Stimulated activated naive B cell treated with anti-CD40 and anti-IgM and Interleukin-4, amounts not matched to agents 10 μg/mL and 1 μg/mL and 100 μg/mL, for 72 hours (primary cell): Measurements from ENCODE around the gene CORO2A.

Experiments used
- ATAC-seq, 2 donors: fragments of 150-1000 bp; cut with Tn5 transposase; replicated peaks; 2 replicates each; pipeline ENCODE4 v1.10.0; 2021; ENCODE audit warnings: moderate library complexity in 1 of 2
- DNase-seq: peaks from one replicate; pipeline ENCODE4 v3.0.0; 2021
- H3K27ac Mint-ChIP-seq: one replicate; pipeline ENCODE4 v1.8.0; 2022; ENCODE audit warnings: mild to moderate bottlenecking, mixed read lengths
- H3K27me3 Mint-ChIP-seq, 2 donors: one replicate each; pipeline ENCODE4 v1.8.0; 2022; ENCODE audit warnings: mixed read lengths in 2 of 2
- H3K36me3 Mint-ChIP-seq, 2 donors: one replicate each; pipeline ENCODE4 v1.8.0; 2022; ENCODE audit warnings: mixed read lengths in 2 of 2, mild to moderate bottlenecking in 1 of 2
- H3K4me1 Mint-ChIP-seq, 2 donors: one replicate each; pipeline ENCODE4 v1.8.0; 2022; ENCODE audit warnings: mixed read lengths in 2 of 2, mild to moderate bottlenecking in 1 of 2
- H3K4me3 Mint-ChIP-seq, 2 donors: one replicate each; pipeline ENCODE4 v1.8.0; 2022; ENCODE audit warnings: mild to moderate bottlenecking in 2 of 2, mixed read lengths in 2 of 2, moderate library complexity in 1 of 2
- H3K9me3 Mint-ChIP-seq, 2 donors: one replicate each; pipeline ENCODE4 v1.8.0; 2022; ENCODE audit warnings: mixed read lengths in 2 of 2, mild to moderate bottlenecking in 1 of 2

Gene CORO2A

DNA sequence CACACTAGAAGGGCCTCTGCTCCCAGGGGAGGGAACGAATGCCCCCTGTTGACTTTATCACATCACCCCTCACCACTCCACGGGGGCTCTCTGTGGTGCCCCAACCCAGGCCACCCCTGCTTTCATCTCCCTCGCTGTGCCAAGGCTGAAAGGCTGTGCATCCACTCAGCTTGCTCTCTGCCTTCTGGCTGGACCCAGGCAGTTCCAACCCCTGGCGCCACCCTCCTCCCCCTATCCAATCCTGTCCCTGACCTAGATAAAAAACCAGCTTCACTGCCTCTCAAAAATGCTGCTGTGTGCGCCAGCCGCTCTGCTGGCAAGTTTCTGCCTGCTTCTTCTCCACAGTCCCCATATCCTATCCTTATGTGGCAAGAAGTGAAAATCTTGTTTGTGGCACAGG is 22.4 kb upstream of the CORO2A start:
- Mint-ChIP-seq H3K9me3 (no peaks in the 10 kb centered on the region), H3K27me3 (no peaks in the 10 kb centered on the region), H3K36me3 (peaks cover 2 to 7% of the 10 kb centered on the region in 2 donors), H3K4me3 (no peak overlapping the region), H3K27ac (no peak overlapping the region), H3K4me1 (no peaks in the 10 kb centered on the region)
- ATAC-seq, result no peak
- DNase-seq, result no peak

DNA sequence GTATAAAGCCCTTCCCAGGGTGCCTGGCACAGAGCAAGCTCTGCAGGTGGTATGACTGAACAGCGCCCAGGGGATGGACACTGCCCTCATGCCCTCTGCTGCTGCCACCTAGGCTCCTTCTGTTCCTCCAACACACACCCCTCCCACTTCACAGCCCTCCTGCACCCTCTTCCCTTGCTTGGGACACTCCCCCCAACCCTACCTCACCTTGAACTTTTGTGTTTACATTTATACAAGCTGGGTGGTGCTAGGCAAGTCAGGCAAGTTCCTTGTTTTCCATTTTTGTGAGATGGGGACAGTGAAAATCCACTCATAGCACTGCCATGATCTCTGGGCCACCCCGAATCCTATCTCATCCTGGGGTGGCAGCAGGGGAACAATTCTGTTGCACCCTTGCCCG is 18.8 kb upstream of the CORO2A start:
- H3K36me3 Mint-ChIP-seq, result peaks cover 2 to 7% of the 10 kb centered on the region in 2 donors
- ATAC-seq (no peak), DNase-seq (no peak)
- H3K27ac Mint-ChIP-seq, result no peak overlapping the region
- no peak overlapping the region for H3K4me3 Mint-ChIP-seq
- H3K4me1 Mint-ChIP-seq, result no peaks in the 10 kb centered on the region
- no peaks in the 10 kb centered on the region for H3K9me3 Mint-ChIP-seq
- H3K27me3 Mint-ChIP-seq, result no peaks in the 10 kb centered on the region

DNA sequence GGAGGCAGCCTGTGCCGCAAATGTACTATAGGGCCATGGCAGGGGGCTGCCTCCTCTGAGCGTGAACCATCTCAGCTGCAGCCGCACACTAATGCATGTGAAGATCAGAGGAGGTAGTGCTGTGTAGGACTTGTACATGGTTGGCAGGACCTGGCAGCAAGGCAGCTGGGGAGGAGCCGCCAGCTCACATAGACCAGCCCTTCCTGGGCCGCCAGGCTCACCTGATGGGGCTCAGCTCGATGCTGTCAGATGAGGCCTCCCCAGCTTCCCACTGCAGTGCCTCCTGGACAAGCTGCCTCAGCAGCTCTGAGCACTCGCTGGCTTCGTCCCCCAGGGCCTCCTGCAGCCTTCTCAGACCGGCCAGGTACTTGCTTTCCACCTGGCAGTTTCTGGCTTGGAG is 18.0 kb upstream of the CORO2A start:
- Mint-ChIP-seq H3K27me3 (no peaks in the 10 kb centered on the region), H3K9me3 (no peaks in the 10 kb centered on the region), H3K4me1 (peaks cover 2 to 4% of the 10 kb centered on the region in 2 donors), H3K36me3 (peaks cover 2 to 7% of the 10 kb centered on the region in 2 donors), H3K27ac (no peak overlapping the region), H3K4me3 (no peak overlapping the region)
- DNase-seq (no peak), ATAC-seq (no peak)

DNA sequence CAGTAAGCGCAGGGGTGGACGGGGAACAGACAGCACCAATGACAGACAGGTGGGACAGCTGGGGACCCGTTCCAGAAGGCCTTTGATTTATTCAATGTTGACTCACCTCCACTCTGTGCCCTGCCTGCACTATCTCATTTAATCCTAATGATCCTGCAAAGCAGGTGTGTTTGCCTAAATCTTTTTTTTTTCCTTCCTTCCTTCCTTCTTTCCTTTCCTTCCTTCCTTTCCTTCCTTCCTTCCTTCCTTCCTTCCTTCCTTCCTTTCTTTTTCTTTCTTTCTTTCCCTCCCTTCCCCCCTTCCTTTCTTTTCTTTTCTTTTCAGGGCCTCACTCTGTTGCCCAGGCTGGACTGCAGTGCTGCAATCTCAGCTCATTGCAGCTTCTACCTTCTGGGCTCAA is 17.1 kb upstream of the CORO2A start:
- no peaks in the 10 kb centered on the region for H3K27me3 Mint-ChIP-seq
- no peak for ATAC-seq
- DNase-seq, result no peak
- H3K27ac Mint-ChIP-seq, result no peak overlapping the region
- H3K4me1 Mint-ChIP-seq, result peaks cover 2 to 5% of the 10 kb centered on the region in 2 donors
- H3K4me3 Mint-ChIP-seq, result no peak overlapping the region
- H3K9me3 Mint-ChIP-seq, result no peaks in the 10 kb centered on the region
- H3K36me3 Mint-ChIP-seq, result peaks cover 0 to 2% of the 10 kb centered on the region in 2 donors

DNA sequence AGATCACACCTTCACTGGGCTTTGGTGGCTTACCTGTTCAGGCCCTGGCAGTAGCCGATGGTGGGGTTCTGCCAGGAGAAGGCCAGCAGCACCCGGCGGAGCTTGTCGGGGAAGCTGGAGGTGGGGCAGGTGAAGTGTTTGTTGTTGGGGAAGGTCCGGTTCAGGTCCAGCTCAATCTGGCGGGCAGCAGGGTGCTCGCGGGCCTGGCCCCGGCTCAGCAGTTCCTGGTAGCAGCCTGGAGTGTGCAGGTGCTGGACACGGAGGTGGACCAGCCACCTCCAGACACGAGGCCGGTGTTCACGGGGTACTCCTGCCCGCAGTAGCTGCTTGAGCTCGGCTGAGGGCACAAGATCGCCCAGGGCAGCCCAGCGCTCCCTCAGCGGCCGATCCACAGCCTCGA is 16.2 kb upstream of the CORO2A start:
- Mint-ChIP-seq H3K27me3 (no peaks in the 10 kb centered on the region), H3K4me1 (peaks cover 2 to 5% of the 10 kb centered on the region in 2 donors), H3K36me3 (peaks cover 0 to 2% of the 10 kb centered on the region in 2 donors), H3K27ac (no peak overlapping the region), H3K4me3 (no peak overlapping the region), H3K9me3 (no peaks in the 10 kb centered on the region)
- no peak for DNase-seq
- ATAC-seq, result no peak

DNA sequence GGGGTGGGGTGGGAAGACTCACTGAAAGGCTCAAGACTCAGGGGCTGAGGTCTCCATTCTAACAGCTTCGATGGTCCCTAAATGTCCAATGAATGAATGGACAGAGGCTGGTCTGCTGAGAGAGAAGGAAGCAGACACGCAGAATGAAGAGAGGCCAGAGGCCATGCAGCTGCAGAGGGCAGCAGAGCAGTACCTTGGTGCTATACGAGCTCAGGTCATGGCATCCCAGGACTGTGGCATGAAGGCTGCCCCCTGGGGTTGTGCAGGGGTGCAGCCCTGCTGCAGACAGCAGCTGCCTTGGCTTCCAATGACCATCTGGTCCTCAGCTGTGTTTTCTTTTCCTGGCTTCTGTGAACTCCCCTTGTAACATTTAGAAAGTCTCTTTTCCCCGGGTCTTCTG is 15.2 kb upstream of the CORO2A start:
- no peak overlapping the region for H3K4me3 Mint-ChIP-seq
- peaks cover 2 to 5% of the 10 kb centered on the region in 2 donors for H3K4me1 Mint-ChIP-seq
- H3K27ac Mint-ChIP-seq, result no peak overlapping the region
- no peaks in the 10 kb centered on the region for H3K9me3 Mint-ChIP-seq
- H3K36me3 Mint-ChIP-seq, result no peaks in the 10 kb centered on the region
- ATAC-seq (no peak), DNase-seq (no peak)
- no peaks in the 10 kb centered on the region for H3K27me3 Mint-ChIP-seq

DNA sequence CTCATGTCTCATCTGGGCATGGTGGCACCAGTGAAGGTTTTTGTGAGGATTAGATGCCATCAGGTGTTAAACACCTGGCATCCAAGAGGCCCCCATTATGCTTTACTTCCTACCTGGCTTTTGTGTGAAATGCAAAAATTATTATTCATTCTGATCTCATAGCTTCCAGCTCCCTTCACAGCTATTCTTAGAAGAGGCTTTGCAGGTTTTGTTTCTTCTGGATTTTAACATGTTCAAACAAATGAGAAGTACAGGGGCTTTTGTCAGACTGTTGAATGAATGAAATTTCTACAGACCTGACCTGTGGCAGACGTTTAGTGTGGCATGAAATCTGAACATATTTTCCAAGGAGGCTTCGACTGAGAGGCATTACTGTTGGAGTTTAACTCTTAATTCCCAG is 14.3 kb upstream of the CORO2A start:
- ATAC-seq, result no peak
- Mint-ChIP-seq H3K36me3 (peaks cover 0 to 1% of the 10 kb centered on the region in 2 donors), H3K27me3 (no peaks in the 10 kb centered on the region), H3K4me3 (no peak overlapping the region), H3K9me3 (no peaks in the 10 kb centered on the region), H3K4me1 (peaks cover 2 to 5% of the 10 kb centered on the region in 2 donors), H3K27ac (no peak overlapping the region)
- DNase-seq, result no peak

DNA sequence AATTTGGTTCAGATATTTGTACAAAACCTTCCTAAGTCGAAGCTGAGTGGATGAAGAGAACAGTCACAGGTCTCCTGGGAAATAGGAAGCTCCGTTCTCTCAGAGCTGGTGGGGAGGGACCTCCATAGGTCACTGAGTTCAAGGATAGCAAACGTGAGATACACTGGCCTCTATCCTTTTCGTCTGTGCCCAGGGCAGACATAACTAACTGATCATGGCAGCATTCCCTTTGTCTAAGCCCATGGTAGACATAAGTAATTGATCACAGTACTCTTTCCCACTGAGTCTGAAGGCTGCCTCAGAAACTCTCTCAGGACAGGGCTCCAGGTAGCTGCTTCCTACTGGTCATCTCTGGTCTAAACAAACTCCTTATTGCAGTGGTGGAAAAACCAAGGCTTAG is 12.3 kb upstream of the CORO2A start:
- no peak for DNase-seq
- ATAC-seq, result no peak
- Mint-ChIP-seq H3K36me3 (peaks cover 0 to 1% of the 10 kb centered on the region in 2 donors), H3K4me3 (no peak overlapping the region), H3K9me3 (no peaks in the 10 kb centered on the region), H3K4me1 (peaks cover 5% of the 10 kb centered on the region in 2 donors), H3K27me3 (no peaks in the 10 kb centered on the region), H3K27ac (no peak overlapping the region)

DNA sequence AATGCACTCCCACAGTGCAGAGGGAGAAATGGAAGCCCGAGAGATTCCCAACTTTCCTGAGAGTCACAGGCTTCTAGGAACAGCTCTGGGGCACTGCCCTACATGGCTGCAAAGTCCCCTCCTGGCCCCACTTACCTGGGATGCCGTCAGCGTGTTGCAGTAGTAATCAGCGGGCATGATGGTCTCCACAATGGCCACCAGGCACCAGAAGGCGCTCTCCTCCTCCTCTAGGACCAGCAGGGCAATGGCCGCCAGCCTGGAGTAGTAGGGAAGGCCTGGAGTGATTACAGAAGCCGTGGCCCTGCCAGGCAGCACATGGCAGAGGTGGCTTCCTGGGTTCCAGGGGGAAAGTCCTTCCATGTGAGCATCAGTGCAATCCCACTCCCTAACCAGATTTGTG is 10.7 kb upstream of the CORO2A start:
- no peak for ATAC-seq
- H3K27me3 Mint-ChIP-seq, result no peaks in the 10 kb centered on the region
- no peak for DNase-seq
- peaks cover 0 to 1% of the 10 kb centered on the region in 2 donors for H3K36me3 Mint-ChIP-seq
- peaks cover 5% of the 10 kb centered on the region in 2 donors for H3K4me1 Mint-ChIP-seq
- no peak overlapping the region for H3K4me3 Mint-ChIP-seq
- peak overlapping the region; percentile 42 for H3K27ac Mint-ChIP-seq
- H3K9me3 Mint-ChIP-seq, result no peaks in the 10 kb centered on the region

DNA sequence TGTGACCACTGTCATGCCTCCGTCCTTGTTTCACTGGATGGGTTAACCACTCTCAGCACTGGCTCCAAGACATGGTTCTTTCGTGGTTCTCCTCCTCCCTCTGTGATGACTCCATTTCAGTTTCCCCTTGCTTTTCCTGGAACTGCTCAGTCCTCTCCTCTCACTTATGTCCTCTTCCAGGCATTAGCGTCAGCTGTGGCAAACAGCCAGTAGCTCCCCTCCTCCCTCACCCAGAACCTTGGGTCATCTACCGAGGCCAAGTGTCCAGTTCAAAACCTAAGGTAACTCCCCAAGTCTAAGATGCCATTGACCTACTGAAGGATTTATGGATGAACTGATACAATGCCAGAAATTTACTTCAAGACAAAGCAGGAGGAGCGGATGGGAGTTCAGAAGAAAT is 9.8 kb upstream of the CORO2A start:
- Mint-ChIP-seq H3K36me3 (peaks cover 0 to 1% of the 10 kb centered on the region in 2 donors), H3K4me1 (peaks cover 5% of the 10 kb centered on the region in 2 donors), H3K9me3 (no peaks in the 10 kb centered on the region), H3K27me3 (no peaks in the 10 kb centered on the region), H3K27ac (no peak overlapping the region), H3K4me3 (no peak overlapping the region)
- ATAC-seq (no peak), DNase-seq (no peak)

DNA sequence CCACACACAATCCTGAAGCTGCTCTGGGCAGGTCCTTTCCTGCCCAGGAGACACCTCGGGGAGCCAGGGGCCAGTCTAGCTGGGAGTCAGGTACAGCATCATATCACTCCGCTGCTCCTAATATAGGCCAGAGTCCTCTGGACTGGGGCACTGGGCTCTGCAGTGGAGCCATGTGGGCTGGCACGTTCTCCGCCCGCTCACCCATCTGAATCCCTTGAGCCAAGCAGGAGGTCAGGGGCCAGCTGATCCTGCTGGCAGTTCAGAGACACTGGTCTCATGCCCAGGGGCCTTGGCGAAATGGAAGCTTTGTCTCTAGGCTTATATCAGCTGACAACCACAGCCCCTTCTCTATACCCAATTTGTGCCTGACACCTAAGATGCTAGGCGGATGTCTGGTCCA is 9.3 kb upstream of the CORO2A start:
- Mint-ChIP-seq H3K4me3 (no peak overlapping the region), H3K9me3 (no peaks in the 10 kb centered on the region)
- DNase-seq, result no peak

DNA sequence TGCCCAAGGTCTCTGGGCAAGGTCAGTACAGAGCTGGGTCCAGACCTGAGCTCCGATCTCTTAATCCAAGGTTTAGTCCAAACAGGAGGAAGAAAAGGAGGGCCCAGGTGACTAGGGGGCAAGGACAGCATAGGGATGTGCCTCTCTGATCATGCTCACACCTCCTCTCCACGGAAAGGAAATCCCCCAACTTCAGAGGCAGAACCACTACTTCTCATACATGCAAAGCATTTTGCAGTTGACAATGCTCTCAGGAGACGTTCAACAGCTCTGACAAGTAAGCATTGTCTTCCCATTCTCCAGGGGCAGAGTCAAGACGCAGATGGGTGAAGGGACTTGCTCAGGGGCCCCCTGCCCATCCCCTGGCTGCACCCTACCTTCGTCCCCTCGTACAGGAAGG is 8.7 kb upstream of the CORO2A start:
- Mint-ChIP-seq H3K4me3 (no peak overlapping the region), H3K27me3 (no peaks in the 10 kb centered on the region), H3K9me3 (no peaks in the 10 kb centered on the region), H3K4me1 (peaks cover 5% of the 10 kb centered on the region in 2 donors), H3K27ac (peak overlapping the region; percentile 4), H3K36me3 (peaks cover 0 to 1% of the 10 kb centered on the region in 2 donors)
- no peak for DNase-seq
- peak in 1 of 2 donors; percentile 60 for ATAC-seq

More for the DNA sequence above, 9.3 kb upstream of the CORO2A start:
- Mint-ChIP-seq H3K36me3 (peaks cover 0 to 1% of the 10 kb centered on the region in 2 donors), H3K27ac (no peak overlapping the region), H3K4me1 (peaks cover 5% of the 10 kb centered on the region in 2 donors), H3K27me3 (no peaks in the 10 kb centered on the region)
- ATAC-seq, result no peak

DNA sequence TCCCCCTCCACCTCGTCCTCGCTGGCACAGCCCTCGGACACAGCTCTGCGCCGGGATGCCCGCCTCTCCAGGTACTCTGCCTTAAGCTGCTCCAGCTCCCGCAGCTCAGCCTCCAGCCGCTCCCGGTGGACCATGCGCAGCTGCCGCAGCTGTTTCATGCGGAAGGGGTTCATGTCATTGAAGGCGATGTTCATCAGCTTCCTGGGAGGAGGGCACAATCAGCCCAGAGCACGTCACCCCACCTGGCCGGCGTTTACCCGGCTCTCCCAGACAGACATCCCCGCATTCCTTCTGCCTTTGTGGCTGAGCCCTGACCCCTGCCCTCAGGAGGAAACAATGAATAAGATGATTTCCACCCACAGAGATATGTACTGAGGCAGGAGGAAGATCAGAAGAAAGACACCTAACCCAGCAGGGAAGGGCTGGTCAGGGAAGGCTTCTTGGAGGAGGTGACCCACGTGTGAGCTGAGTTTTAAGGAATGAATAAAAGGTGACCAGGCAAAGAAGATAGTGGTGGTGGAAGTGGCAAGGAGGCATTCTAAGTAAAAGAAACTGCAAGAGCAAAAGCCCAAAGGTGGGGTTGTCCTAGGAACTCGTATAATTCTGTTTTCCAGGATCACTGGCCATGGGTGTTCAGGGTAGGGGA is 7.1 kb upstream of the CORO2A start:
- no peak for ATAC-seq
- peaks cover 0 to 3% of the 10 kb centered on the region in 2 donors for H3K4me1 Mint-ChIP-seq
- peaks cover 0 to 10% of the 10 kb centered on the region in 2 donors for H3K27me3 Mint-ChIP-seq
- H3K4me3 Mint-ChIP-seq, result no peak overlapping the region
- no peak for DNase-seq
- no peaks in the 10 kb centered on the region for H3K9me3 Mint-ChIP-seq
- peaks cover 0 to 1% of the 10 kb centered on the region in 2 donors for H3K36me3 Mint-ChIP-seq
- no peak overlapping the region for H3K27ac Mint-ChIP-seq

DNA sequence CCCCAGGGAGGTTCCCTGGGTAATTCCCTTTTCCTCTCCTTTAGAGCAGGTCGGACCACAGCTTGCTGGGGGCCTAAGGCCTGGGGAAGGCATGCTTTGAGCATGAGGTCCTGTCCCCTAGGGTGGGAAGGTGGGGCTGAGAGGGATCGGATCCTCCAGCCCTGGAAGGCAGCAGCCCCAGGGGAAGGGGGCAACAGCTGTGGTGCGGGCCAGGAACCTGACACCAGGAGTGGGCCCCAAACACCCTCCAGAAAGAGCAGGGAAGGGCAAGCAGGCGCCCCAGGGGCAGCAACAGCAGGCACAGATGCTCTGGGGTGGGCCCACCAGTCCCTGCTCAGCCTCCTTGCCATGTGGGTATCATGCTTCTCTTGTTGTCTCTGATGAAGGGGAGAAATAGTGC is 3.2 kb upstream of the CORO2A start:
- no peak for ATAC-seq
- no peaks in the 10 kb centered on the region for H3K9me3 Mint-ChIP-seq
- peaks cover 0 to 11% of the 10 kb centered on the region in 2 donors for H3K27me3 Mint-ChIP-seq
- H3K4me3 Mint-ChIP-seq, result no peak overlapping the region
- no peaks in the 10 kb centered on the region for H3K36me3 Mint-ChIP-seq
- H3K4me1 Mint-ChIP-seq, result peaks cover 4 to 12% of the 10 kb centered on the region in 2 donors
- H3K27ac Mint-ChIP-seq, result no peak overlapping the region
- no peak for DNase-seq

DNA sequence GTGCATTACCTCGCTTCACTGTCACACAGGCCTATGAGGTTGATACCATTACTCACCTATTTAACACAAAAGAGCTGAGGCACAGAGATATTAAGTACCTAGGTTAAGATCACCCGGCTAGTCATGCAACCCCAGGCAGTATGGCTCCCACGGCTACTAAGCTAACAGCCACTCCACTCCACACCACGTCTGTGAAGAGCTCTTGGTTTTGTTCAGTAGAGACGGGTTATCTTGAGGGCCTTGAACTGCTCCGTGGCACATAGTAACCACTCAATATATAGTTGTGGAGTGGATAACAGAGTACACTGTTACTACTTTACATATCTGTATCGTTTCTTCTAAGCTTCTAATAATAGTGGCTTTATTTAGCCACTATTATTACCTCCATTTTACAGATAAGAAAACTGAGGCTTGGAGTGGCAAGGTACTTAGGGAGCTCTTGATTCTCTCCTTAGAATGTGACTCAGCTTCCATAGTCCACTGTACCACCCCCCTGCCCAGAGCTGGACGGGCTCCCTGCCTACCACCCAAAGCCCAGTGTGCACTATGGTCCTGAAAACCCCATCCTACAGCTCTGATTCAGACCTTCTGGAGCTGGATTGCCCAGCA is 1.0 kb upstream of the CORO2A start:
- ATAC-seq, result no peak
- Mint-ChIP-seq H3K36me3 (no peaks in the 10 kb centered on the region), H3K9me3 (no peaks in the 10 kb centered on the region), H3K27me3 (peaks cover 0 to 11% of the 10 kb centered on the region in 2 donors), H3K4me1 (peaks cover 4 to 12% of the 10 kb centered on the region in 2 donors), H3K4me3 (peak overlapping the region; percentile 82 to 89), H3K27ac (no peak overlapping the region)
- DNase-seq, result no peak
